Suprapubic skin (tissue), 4 donors: ENCODE measurements around the gene HOXC4.

Experiments used
- CTCF ChIP-seq, 2 donors: fragments of 200-600 bp in 1 of 2; fragments of 450-650 bp in 1 of 2; sonication (generic) in 1 of 2; IDR thresholded peaks; one replicate each; pipeline ENCODE4 v1.5.1; 2016 to 2019; ENCODE audit warnings: antibody characterized with exemption in 2 of 2, mild to moderate bottlenecking in 1 of 2, moderate library complexity in 1 of 2
- EP300 ChIP-seq: sonication (generic); formaldehyde crosslinking; IDR thresholded peaks from one replicate; pipeline ENCODE4 v1.6.1; 2017; ENCODE audit warnings: antibody characterized with exemption
- POLR2A ChIP-seq, 2 donors: fragments of 450-650 bp; IDR thresholded peaks; one replicate each; pipeline ENCODE4 v1.6.1; 2017; ENCODE audit warnings: antibody characterized with exemption in 2 of 2, mild to moderate bottlenecking in 2 of 2, moderate library complexity in 2 of 2
- POLR2AphosphoS5 ChIP-seq, 3 donors: sonication (generic); formaldehyde crosslinking; IDR thresholded peaks; one replicate each; pipeline ENCODE4 v1.6.1; 2017; ENCODE audit warnings: antibody characterized with exemption in 3 of 3

- TF ChIP-seq CTCF (IDR thresholded peaks at IDR 0.05) (no peak), EP300 (no peak), POLR2AphosphoS5 (IDR thresholded peaks at IDR 0.05) (no peak), POLR2A (IDR thresholded peaks at IDR 0.05) (no peak)
Observed at GRCh38 chr12:54017027-54017788, 36.4 kb upstream of the HOXC4 start.
